GM18526 (cell line): ENCODE measurements around the gene SYTL2.

Experiments used
- POLR2A ChIP-seq: IDR thresholded peaks from 3 replicates; pipeline ENCODE4 v1.6.1; 2011; ENCODE audit not compliant: insufficient read length; ENCODE audit errors: extremely low read depth

SYTL2 gene

GRCh38 chr11:85664615-85665481 lies 146.1 kb downstream of the SYTL2 start, which contains the start of gene CREBZF:
Gene CREBZF, minus strand, starts transcription at chr11:85665129. Its CDS starts 254 bp downstream, at chr11:85664875.
- peak; percentile 94 for TF ChIP-seq POLR2A

- peak; percentile 35 for TF ChIP-seq POLR2A
These were observed 147.0 kb downstream of the SYTL2 start for GRCh38 chr11:85663753-85664614.

DNA sequence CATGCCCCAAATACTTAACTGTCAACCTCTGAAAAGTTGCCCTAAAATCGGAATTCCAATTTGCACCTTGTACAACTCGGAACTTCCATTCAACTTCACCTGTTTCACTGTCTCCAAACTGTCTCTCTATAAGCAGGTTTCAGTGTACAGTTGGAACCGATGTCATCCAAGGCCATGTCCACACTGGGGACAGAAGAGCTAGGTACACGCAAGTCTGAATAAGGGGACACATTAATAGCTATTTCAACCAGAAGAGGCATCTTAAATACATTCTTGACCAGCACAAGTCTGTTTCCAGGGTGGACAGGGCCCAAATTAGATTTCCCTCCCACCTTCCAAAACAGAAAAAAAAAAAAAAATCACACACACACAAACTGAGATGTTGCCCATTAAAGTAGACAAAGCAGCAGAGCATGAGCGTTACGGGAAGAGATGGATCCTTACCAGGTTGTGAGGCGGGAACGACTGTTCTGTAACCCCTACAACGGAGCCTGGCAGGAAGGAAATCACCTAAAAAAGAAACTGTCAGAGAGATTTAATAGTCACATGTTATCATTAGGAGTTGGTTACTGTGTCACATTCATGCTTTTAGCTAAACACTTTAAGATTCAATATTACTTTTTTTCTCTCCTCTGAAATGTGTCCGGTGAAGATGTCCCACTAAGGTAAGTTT lies 147.7 kb downstream of the SYTL2 start:
- TF ChIP-seq POLR2A, result no peak

DNA sequence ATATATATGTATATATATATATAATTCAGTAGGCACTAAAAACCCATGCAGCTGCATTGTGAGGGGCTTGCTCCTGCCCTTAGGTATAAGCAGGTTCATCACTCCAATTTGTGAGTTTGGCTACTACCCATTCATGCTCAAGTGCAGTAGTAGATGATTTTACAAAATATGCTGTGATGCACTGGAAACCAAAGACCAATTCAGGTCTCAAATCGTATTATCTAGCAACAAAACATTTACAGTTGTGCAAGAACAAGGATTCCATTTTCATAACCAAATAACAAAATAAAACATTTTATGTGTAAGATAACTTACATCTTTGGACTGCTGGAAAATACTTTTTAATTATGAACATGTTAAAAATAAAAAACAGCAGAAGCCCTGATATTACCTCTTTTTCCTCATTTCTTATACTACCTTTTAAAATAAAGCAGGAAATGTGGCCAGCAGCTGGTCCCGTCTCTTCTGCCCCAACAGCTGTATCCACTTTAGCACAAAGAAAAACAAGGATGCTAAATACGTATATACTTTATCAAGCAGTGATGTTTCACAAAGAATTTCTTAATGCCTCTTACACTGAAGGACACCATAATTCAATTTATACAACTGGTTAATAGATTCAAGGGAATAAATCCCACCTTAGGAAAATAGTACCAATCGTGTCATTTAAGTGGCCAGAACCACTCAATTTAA lies 148.8 kb downstream of the SYTL2 start:
- no peak for TF ChIP-seq POLR2A

DNA sequence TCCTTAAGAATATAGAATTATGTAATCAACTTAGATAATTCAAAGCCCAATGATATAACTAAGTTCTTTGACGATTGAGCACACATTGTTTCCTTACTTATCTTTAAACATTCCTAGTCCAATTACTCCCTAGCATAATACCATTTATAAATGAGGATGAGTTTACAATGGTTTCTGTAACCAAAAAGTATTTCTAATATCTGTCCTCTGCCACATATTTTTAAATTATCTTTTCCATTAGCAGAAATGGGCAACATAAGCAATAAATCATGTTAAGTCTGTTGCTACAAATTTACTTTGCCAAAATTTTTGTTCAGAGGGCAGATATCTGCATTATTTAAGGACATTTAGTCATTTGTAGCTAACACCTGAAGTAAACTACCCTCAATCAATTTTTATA lies 152.8 kb downstream of the SYTL2 start:
- TF ChIP-seq POLR2A, result no peak

- TF ChIP-seq POLR2A, result no peak
These were observed 154.2 kb downstream of the SYTL2 start for GRCh38 chr11:85656777-85657176.

GRCh38 chr11:85652786-85653447 lies 158.0 kb downstream of the SYTL2 start:
- no peak for TF ChIP-seq POLR2A

DNA sequence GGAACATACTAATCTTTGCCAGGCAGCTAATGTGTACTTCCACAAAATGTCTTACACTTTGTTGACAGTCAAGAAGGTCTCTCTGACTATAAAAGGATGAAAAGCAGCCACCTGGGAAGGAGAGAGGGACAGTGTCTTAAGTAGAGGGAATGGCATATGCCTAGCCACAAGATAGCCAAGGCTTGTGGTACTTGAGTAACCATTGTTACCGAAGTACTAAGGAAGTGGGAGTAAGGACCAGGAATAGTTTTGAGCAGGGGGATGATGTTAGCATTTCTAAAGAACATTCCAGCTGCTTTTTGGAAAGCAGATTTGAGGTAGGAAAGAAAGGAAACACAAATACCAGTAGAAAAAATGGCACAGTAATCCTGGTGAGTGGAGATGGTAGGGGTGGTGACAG lies 159.8 kb downstream of the SYTL2 start:
- no peak for TF ChIP-seq POLR2A

DNA sequence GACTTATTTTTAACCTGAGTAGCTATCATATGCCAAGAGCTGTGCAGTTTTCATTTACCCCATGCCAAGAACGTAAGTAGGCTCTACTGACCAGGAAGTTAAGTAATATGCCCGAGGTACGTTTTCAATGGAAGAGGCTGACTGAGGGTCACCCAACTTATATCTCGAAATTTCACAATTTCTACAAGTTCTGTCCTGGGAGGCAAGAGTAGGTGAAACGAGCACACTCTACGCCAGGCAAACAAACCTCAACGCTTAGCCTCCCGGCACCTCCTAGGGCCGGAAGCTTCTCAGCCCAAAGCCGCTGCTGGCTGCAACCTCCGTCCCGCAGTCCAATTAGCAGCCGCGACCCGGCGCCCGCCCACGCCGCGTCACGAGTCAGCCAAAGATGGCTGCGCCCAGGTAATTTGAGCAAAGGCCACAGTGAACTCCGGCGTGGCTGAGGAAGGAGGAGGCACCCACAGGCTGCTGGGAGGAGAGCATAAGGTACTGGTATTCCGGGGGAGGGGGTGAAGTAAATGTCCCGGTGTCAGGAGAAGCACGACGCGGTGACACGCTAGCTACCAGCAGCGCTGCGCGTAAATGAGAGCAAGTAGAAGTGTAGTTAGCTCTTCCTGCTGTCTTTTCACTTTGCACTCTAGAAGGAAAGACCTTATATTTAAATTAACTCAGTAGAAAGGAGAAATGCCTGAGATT lies 163.2 kb downstream of the SYTL2 start, which contains the start of gene TMEM126A:
Gene TMEM126A, plus strand, starts transcription at position 364 of the 696 bp plus-strand sequence. CDS start 2,289 bp downstream, outside the sequence.
- peak; percentile 94 for TF ChIP-seq POLR2A

GRCh38 chr11:85647078-85647477 lies 163.9 kb downstream of the SYTL2 start:
- TF ChIP-seq POLR2A, result no peak
